Measurements from ENCODE around the gene COL12A1. TPM values are rescaled to one million over a fixed set of nuclear protein-coding genes. Genes with fewer than 3 reads are reported as not detected.

COL12A1 gene
- total RNA-seq, 3 donors from 2014 or later (not counting 1 experiment from before 2014, with no cell fraction given): 0.25 TPM; not detected in 2

DNA sequence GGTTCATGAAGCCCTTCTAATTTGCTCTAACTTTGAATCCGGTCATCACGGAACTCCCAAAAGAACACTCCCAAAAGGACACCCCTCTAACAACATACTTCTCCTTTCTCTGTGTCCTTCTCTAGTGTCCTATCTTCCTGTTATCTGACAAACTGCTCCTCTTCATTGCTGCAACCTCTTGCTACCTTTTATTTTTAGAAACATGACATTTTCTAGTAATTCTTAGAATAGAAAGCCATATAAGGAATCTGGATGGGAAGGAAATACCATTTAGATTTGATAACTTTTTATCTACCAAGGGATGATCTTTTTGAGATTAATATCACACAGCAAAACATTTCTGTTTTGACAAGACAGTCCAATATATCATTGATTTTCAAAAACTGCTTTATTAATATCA lies 63.1 kb downstream of the COL12A1 start:
- intact Hi-C loops (cut with micrococcal nuclease): no loop called here
- 90% methylated on average over 2 of the region's 2 CpGs for WGBS (ENCODE audit: insufficient coverage)
- no peak overlapping the region for H3K4me3 Mint-ChIP-seq

GRCh38 chr6:75135876-75136275 lies 70.0 kb downstream of the COL12A1 start:
- intact Hi-C loops (cut with micrococcal nuclease): no loop called here
- H3K27me3 ChIP-seq (ENCODE audit: control insufficient read depth, insufficient read depth, low read length): no peaks in the 10 kb centered on the region
- H3K36me3 Mint-ChIP-seq: no peaks in the 10 kb centered on the region
- ATAC-seq (no peak), DNase-seq (no peak)
- H3K27ac Mint-ChIP-seq: no peak overlapping the region
- H3K4me1 ChIP-seq (ENCODE audit: control insufficient read depth, insufficient read depth, low read length): no peaks in the 10 kb centered on the region
- H3K36me3 ChIP-seq (ENCODE audit: control insufficient read depth, insufficient read depth, low read length): no peaks in the 10 kb centered on the region
- TF ChIP-seq CTCF (IDR thresholded peaks at IDR 0.05): no peak
- H3K4me3 ChIP-seq (ENCODE audit: low read length): no peak overlapping the region
- H3K27me3 Mint-ChIP-seq (ENCODE audit: low read depth in 2 of 2): no peaks in the 10 kb centered on the region
- no peaks in the 10 kb centered on the region for H3K9me3 ChIP-seq (ENCODE audit: control insufficient read depth, insufficient read depth, low read length)
- WGBS (ENCODE audit: insufficient coverage): 75% methylated on average over 2 of the region's 3 CpGs
- no peak overlapping the region for H3K4me3 Mint-ChIP-seq
- H3K4me1 Mint-ChIP-seq: no peaks in the 10 kb centered on the region
- H3K27ac ChIP-seq (ENCODE audit: low read length): no peak overlapping the region
- H3K9me3 Mint-ChIP-seq: peaks cover 0 to 4% of the 10 kb centered on the region in 2 donors

More for the DNA sequence above, 63.1 kb downstream of the COL12A1 start:
- Mint-ChIP-seq H3K9me3 (peaks cover 0 to 3% of the 10 kb centered on the region in 2 donors), H3K4me1 (no peaks in the 10 kb centered on the region), H3K36me3 (no peaks in the 10 kb centered on the region), H3K27me3 (ENCODE audit: low read depth in 2 of 2) (no peaks in the 10 kb centered on the region), H3K27ac (no peak overlapping the region)
- H3K4me1 ChIP-seq (ENCODE audit: control insufficient read depth, insufficient read depth, low read length): no peaks in the 10 kb centered on the region
- no peak for TF ChIP-seq CTCF (IDR thresholded peaks at IDR 0.05)
- ATAC-seq (no peak), DNase-seq (no peak)
- no peak overlapping the region for H3K27ac ChIP-seq (ENCODE audit: low read length)
- no peaks in the 10 kb centered on the region for H3K36me3 ChIP-seq (ENCODE audit: control insufficient read depth, insufficient read depth, low read length)
- no peaks in the 10 kb centered on the region for H3K9me3 ChIP-seq (ENCODE audit: control insufficient read depth, insufficient read depth, low read length)
- H3K27me3 ChIP-seq (ENCODE audit: control insufficient read depth, insufficient read depth, low read length): no peaks in the 10 kb centered on the region
- no peak overlapping the region for H3K4me3 ChIP-seq (ENCODE audit: low read length)

GRCh38 chr6:75135450-75135849 lies 70.4 kb downstream of the COL12A1 start:
- 87% methylated on average over 3 of the region's 6 CpGs for WGBS (ENCODE audit: insufficient coverage)
- no peak for TF ChIP-seq CTCF (IDR thresholded peaks at IDR 0.05)
- no peak for ATAC-seq
- Mint-ChIP-seq H3K4me3 (no peak overlapping the region), H3K27me3 (ENCODE audit: low read depth in 2 of 2) (no peaks in the 10 kb centered on the region), H3K36me3 (no peaks in the 10 kb centered on the region), H3K9me3 (peaks cover 0 to 4% of the 10 kb centered on the region in 2 donors), H3K4me1 (no peaks in the 10 kb centered on the region), H3K27ac (no peak overlapping the region)
- no peak for DNase-seq
- H3K27ac ChIP-seq (ENCODE audit: low read length): no peak overlapping the region
- no peaks in the 10 kb centered on the region for H3K27me3 ChIP-seq (ENCODE audit: control insufficient read depth, insufficient read depth, low read length)
- no peaks in the 10 kb centered on the region for H3K9me3 ChIP-seq (ENCODE audit: control insufficient read depth, insufficient read depth, low read length)
- intact Hi-C loops (cut with micrococcal nuclease): no loop called here
- no peak overlapping the region for H3K4me3 ChIP-seq (ENCODE audit: low read length)
- H3K36me3 ChIP-seq (ENCODE audit: control insufficient read depth, insufficient read depth, low read length): no peaks in the 10 kb centered on the region
- H3K4me1 ChIP-seq (ENCODE audit: control insufficient read depth, insufficient read depth, low read length): no peaks in the 10 kb centered on the region

DNA sequence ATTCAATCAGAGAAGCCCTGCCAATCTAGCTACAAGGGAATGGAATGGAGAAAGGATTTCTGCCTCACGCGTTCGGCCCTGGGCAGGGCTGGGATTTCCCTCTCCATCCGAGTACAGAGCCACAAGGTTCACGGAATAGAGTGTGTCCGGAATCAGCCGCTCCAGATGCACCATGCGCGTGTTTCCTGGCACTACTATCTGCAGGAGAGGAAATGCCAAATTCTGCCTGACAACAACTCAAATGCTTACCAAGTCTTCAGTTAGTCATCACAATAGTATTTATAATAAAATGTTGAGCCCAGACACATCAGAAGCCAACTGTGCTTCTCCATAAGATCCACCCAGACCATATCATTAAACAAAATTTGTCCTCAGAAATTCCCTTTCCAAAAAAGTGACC lies 75.1 kb downstream of the COL12A1 start:
- no peaks in the 10 kb centered on the region for H3K4me1 Mint-ChIP-seq
- no peak for ATAC-seq
- no peak for TF ChIP-seq CTCF (IDR thresholded peaks at IDR 0.05)
- H3K36me3 Mint-ChIP-seq: no peaks in the 10 kb centered on the region
- no peak for DNase-seq
- Histone ChIP-seq H3K27ac (ENCODE audit: low read length) (no peak overlapping the region), H3K9me3 (ENCODE audit: control insufficient read depth, insufficient read depth, low read length) (no peaks in the 10 kb centered on the region), H3K27me3 (ENCODE audit: control insufficient read depth, insufficient read depth, low read length) (no peaks in the 10 kb centered on the region), H3K4me3 (ENCODE audit: low read length) (no peak overlapping the region), H3K4me1 (ENCODE audit: control insufficient read depth, insufficient read depth, low read length) (no peaks in the 10 kb centered on the region), H3K36me3 (ENCODE audit: control insufficient read depth, insufficient read depth, low read length) (no peaks in the 10 kb centered on the region)
- no peak overlapping the region for H3K27ac Mint-ChIP-seq
- intact Hi-C loops (cut with micrococcal nuclease): no loop called here
- H3K27me3 Mint-ChIP-seq (ENCODE audit: low read depth in 2 of 2): no peaks in the 10 kb centered on the region
- H3K4me3 Mint-ChIP-seq: no peak overlapping the region
- WGBS (ENCODE audit: insufficient coverage): 90% methylated on average over 9 of the region's 9 CpGs
- peaks cover 0 to 3% of the 10 kb centered on the region in 2 donors for H3K9me3 Mint-ChIP-seq
